Measurements from ENCODE around the gene ENC1. TPM values are rescaled to one million over a fixed set of nuclear protein-coding genes. Genes with fewer than 3 reads are reported as not detected.

Gene ENC1
- total and polyA plus RNA-seq, 2 donors from 2014 or later, result 5.3 to 7.5 TPM

DNA sequence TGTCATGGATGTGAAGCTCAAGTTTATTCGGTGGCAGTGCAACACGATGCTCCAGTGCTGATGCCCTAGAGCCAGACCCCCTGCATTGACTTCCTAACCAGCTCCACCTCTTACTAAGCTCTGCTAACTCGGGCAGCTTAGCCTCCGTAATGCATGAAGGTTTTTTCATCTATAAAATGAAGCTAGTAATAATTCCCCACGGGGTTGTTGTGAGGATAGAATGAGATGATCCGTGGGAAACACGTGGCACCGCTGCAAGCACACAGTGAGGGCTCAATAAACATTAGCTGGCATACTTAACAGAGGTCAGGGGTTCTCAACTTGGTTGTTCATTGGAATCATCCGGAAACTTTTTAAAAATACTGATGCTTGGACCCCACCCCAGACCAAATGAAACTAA is 6.8 kb downstream of the ENC1 start:
- intact Hi-C loops (cut with DNase I), result loop anchor here (10.0 kb wide), 1 partner anchor 49 kb away; no protein-coding TSS in a partner anchor
- FAIRE-seq (no peak), DNase-seq (peak in 1 of 5 donors; percentile 9)
- Histone ChIP-seq H3K4me1 (ENCODE audit: control insufficient read depth in 2 of 3, insufficient read depth in 2 of 3, low read depth in 1 of 3, low read length in 3 of 3) (peaks cover 0 to 6% (median 4%) of the 10 kb centered on the region in 3 donors), H3K4me3 (ENCODE audit: low read length in 3 of 3) (no peak overlapping the region), H3K9me3 (ENCODE audit: control insufficient read depth in 2 of 3, insufficient read depth in 1 of 3, low read length in 3 of 3) (no peaks in the 10 kb centered on the region), H3K9ac (ENCODE audit: low read length in 3 of 3) (no peak overlapping the region), H3K36me3 (ENCODE audit: control insufficient read depth in 2 of 3, insufficient read depth in 3 of 3, low read length in 3 of 3) (peaks cover 4 to 19% (median 14%) of the 10 kb centered on the region in 3 donors), H3K27ac (ENCODE audit: low read depth in 2 of 2, low read length in 2 of 2) (no peak overlapping the region), H3K27me3 (ENCODE audit: control insufficient read depth, insufficient read depth, low read length) (no peaks in the 10 kb centered on the region)
- TF ChIP-seq, protein P1, sequence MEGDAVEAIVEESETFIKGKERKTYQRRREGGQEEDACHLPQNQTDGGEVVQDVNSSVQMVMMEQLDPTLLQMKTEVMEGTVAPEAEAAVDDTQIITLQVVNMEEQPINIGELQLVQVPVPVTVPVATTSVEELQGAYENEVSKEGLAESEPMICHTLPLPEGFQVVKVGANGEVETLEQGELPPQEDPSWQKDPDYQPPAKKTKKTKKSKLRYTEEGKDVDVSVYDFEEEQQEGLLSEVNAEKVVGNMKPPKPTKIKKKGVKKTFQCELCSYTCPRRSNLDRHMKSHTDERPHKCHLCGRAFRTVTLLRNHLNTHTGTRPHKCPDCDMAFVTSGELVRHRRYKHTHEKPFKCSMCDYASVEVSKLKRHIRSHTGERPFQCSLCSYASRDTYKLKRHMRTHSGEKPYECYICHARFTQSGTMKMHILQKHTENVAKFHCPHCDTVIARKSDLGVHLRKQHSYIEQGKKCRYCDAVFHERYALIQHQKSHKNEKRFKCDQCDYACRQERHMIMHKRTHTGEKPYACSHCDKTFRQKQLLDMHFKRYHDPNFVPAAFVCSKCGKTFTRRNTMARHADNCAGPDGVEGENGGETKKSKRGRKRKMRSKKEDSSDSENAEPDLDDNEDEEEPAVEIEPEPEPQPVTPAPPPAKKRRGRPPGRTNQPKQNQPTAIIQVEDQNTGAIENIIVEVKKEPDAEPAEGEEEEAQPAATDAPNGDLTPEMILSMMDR (IDR thresholded peaks at IDR 0.05; ENCODE audit: borderline replicate concordance, extremely low read depth, insufficient read depth), result no peak

DNA sequence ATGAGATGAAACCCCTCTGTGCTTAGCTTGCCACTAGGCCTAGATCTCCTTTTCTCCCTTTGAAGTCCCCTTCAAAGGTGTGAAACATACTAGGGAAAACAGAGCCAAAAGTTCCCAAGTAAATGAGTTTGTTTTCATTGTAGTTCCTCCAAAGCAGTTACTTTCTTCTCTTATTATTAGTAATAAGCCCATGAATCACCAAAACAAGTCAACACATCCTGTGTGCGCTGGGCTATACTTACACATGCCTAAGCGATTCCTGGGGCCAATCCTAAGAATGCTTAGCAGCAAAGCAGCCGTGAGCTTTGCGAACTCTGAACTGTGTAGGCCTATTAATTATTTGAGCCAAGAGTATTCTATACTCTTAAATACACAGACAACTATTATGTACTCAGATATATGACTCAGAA is 7.6 kb downstream of the ENC1 start:
- Histone ChIP-seq H3K36me3 (ENCODE audit: control insufficient read depth in 2 of 3, insufficient read depth in 3 of 3, low read length in 3 of 3) (peaks cover 4 to 19% (median 14%) of the 10 kb centered on the region in 3 donors), H3K4me3 (ENCODE audit: low read length in 3 of 3) (no peak overlapping the region), H3K9me3 (ENCODE audit: control insufficient read depth in 2 of 3, insufficient read depth in 1 of 3, low read length in 3 of 3) (no peaks in the 10 kb centered on the region), H3K9ac (ENCODE audit: low read length in 3 of 3) (no peak overlapping the region), H3K4me1 (ENCODE audit: control insufficient read depth in 2 of 3, insufficient read depth in 2 of 3, low read depth in 1 of 3, low read length in 3 of 3) (peaks cover 0 to 6% (median 4%) of the 10 kb centered on the region in 3 donors), H3K27ac (ENCODE audit: low read depth in 2 of 2, low read length in 2 of 2) (no peak overlapping the region), H3K27me3 (ENCODE audit: control insufficient read depth, insufficient read depth, low read length) (no peaks in the 10 kb centered on the region)
- FAIRE-seq (no peak), DNase-seq (no peak)
- TF ChIP-seq, protein P1 (IDR thresholded peaks at IDR 0.05; ENCODE audit: borderline replicate concordance, extremely low read depth, insufficient read depth), result no peak
- intact Hi-C loops (cut with DNase I), result loop anchor here (10.0 kb wide), 1 partner anchor 48 kb away; no protein-coding TSS in a partner anchor

DNA sequence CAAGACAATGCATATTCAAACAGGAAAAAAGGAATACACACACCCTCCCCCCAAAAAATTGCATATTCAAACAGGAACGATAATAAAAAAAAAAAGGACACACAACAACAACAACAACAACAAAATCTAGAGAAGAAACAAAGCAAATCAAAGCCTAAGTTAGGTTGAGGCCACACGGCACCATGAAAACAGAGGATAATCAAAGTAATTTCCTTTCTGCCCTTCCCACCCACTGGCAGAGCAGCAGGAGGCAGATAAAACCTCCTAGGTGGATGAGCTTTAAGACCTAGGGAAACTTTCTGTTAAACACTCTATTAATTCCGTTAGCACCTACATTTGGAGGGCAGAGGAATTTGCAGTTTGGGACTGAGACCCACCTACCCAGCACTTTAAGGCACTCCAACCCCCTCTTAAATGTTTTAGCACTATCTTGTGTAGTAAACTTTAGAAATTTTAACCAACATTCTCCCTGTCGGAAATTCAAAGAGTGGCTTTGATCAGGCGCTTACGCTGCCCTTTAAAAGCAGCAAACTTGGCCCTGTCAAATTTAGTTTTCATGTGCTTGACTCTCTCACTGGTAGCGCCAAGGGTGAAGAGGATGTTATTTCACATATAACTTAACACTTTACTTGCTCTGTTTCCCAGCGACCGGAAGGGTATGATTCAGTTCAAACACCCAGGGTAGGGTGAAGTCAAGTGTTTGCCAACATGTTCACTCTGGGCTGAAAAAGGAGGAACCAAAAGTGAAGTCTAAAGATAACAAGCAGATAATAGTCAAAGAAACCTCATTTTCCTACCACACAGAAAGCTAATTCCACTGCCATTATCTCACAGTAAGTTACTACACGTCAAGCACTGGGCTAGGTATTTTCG is 9.2 kb downstream of the ENC1 start:
- Histone ChIP-seq H3K4me3 (ENCODE audit: low read length in 3 of 3) (no peak overlapping the region), H3K9me3 (ENCODE audit: control insufficient read depth in 2 of 3, insufficient read depth in 1 of 3, low read length in 3 of 3) (no peaks in the 10 kb centered on the region), H3K27me3 (ENCODE audit: control insufficient read depth, insufficient read depth, low read length) (no peaks in the 10 kb centered on the region), H3K36me3 (ENCODE audit: control insufficient read depth in 2 of 3, insufficient read depth in 3 of 3, low read length in 3 of 3) (peaks cover 4 to 19% (median 14%) of the 10 kb centered on the region in 3 donors), H3K4me1 (ENCODE audit: control insufficient read depth in 2 of 3, insufficient read depth in 2 of 3, low read depth in 1 of 3, low read length in 3 of 3) (peaks cover 0 to 6% (median 2%) of the 10 kb centered on the region in 3 donors), H3K27ac (ENCODE audit: low read depth in 2 of 2, low read length in 2 of 2) (no peak overlapping the region), H3K9ac (ENCODE audit: low read length in 3 of 3) (no peak overlapping the region)
- no peak for FAIRE-seq
- peak in 1 of 5 donors; percentile 4 for DNase-seq
- TF ChIP-seq, protein P1 (IDR thresholded peaks at IDR 0.05; ENCODE audit: borderline replicate concordance, extremely low read depth, insufficient read depth), result no peak
- intact Hi-C loops (cut with DNase I), result loop anchor here (10.0 kb wide), 1 partner anchor 47 kb away; no protein-coding TSS in a partner anchor
